Measurements from ENCODE around the gene POLR1E. TPM values are rescaled to one million over a fixed set of nuclear protein-coding genes. Genes with fewer than 3 reads are reported as not detected.
A peak's percentile ranks its signal among the peaks of the same experiment; 100 is the strongest.

The POLR1E gene
- total RNA-seq, 1 experiment from 2014 or later: 32.8 TPM

DNA sequence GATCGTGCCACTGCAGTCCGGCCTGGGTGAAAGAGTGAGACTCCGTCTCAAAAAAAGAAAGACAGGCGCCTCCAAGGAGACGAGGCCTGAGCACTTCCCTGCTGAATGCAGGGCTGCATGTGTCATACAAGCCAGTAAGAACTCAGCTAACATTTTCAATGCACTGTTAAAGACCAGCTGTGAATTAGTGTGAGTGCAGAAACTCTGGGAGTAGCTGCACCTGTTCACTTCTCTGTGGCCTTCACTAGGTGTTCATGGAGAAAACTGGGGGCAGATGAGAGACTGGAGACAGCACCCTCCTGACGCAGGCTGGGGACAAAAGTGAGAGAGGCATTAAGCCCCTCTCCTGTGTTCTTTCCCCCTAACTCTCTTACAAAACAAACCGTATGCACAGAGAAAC is 48.7 kb downstream of the POLR1E start:
- no peak for DNase-seq (ENCODE audit: low read depth)

DNA sequence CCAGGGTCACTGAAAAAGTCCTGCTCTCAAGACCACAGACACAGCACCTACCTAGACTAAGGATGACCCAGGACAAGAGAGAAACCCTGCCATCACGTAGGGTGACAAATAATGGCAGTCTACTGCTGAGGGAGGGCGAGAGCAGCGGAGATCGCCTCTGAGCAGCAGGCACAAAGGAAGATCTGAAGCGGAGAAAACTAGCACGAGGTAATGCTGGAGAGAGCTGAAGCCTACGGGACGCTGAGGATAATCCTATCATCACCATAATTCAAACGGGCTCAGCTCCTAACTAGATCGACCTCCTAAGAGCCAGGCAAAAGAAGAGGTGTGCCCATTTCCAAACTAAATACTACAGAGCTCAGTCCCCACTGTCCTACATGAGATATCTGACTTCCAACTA is 49.2 kb downstream of the POLR1E start:
- no peak for DNase-seq (ENCODE audit: low read depth)

DNA sequence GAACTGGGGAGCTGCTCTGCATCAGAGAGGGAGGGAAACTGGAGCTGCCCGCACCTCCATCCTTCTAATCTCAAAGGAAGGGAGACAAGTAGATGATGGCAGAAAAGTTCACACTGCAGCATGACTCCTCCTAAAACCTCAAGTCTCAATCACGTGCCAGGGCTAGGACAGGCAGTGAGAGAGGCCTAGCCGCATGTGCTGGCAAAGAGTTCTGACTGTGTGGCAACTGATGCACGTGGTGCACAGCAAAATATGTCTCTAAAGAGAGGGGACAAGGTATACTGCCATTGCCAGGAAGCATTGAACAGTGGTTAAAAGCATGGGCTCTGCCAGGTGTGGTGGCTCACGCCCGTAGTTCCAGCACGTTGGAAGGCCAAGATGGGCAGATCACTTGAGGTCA is 52.4 kb downstream of the POLR1E start:
- no peak for DNase-seq (ENCODE audit: low read depth)

DNA sequence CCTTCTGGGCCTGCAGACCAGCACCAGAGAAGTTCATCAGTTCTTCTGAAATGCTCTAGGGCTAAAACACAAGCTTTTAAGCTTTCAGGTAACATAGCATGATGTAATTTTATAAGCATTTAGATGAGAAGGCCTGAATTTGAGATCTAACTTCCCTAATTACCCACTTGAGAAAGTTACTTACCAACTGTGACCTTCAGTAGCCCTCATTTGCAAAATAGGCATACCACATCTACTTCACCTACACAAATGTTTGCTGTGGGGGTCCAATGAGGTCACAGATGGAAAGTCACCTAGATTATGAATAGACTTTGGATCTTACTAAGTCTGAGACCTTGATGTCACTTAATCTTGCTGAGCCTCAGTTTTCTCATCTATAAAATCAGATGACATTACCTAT is 53.9 kb downstream of the POLR1E start:
- DNase-seq (ENCODE audit: low read depth): no peak

DNA sequence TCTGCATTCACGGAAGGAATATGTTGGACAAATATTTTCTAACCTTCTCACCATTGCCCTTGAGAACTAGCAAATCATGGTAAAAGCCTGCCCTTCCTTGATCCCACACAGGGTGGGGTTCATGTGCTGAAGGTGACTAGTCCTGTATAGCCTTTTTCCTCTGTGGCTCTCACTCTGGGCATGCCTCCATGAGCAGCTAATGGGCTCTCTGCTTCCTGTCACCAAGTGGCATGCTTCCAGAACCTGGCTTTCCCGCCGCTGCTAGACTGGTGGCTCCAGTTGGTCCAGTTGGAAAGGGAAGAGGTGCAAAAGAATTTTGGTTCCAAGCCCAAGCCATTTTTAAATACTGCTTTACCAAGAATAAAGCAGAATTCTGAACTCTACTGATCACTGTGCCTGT is 54.9 kb downstream of the POLR1E start:
- no peak for DNase-seq (ENCODE audit: low read depth)

DNA sequence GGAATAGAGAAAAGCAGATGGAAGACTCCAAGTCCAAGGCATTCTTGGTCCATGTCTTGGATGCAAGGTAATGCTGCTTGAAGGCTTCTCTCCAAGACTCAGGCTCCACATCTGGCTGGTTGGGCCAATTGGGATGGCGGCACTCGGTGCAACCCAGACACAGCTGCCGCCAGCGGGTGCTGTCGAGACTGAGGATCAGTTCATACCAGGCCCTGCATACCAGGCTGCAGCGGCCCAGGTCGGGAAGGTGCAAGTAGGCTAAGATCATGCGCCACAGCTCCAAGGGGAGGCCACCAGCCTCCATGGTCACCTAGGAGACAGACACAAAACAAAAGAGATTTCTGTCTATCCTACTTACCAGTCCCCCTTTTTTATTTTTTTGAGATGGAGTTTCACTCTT is 55.7 kb downstream of the POLR1E start:
- DNase-seq (ENCODE audit: low read depth): no peak

DNA sequence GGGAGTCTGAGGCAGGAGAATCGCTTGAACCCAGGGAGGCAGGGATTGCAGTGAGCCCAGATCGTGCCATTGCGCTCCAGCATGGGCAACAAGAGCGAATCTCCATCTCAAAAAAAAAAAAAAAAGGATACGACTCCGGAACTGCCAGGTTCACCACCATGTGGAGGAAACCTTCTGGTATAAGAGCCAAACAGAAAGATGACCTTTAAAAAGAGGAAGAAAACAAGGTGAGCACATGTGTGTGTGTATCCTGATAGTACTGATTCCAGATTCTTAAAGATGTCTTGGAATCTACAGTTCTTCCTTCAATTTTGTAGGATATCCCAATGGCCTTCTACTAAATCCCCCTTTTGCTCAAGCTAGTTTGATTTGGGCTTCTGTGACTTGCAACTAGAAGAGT is 56.7 kb downstream of the POLR1E start:
- no peak for DNase-seq (ENCODE audit: low read depth)

DNA sequence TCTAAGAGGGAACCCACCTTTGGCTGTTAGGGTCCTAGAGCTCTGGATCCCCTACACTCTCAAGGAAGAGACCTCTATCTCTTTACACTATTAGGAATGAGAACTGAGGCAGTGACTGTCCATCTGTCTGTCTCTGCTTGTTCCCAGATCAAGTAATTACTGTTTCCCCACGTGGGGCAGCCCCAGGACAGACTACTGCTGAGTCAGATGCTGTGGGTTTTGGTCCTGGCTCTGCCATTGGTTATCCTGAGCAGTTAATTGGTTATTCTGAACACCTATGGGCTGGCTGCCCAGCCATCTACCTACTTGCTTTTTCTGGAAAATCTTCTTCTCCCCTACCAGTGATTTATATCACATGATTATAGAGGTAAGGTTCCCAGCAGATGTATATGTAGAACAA is 57.1 kb downstream of the POLR1E start:
- DNase-seq (ENCODE audit: low read depth): no peak

DNA sequence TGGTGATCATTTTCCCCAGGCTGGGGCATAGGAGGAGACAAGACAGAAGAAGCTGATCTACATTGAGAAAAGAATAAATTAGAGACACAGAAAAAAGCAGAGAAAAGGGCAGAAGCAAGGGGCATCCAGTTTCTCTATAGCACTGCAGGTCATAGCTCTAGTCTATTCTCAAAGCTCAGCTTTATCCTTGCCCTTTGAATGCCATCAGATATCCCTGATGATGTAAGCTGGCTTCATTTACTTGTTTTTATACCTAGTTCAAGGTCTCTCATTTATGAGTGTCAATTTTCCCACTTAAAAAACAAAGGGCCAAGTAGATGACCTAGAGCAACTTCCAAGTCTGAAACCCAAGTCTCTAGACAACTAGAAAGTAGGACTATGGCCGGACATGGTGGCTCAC is 57.7 kb downstream of the POLR1E start:
- no peak for DNase-seq (ENCODE audit: low read depth)

DNA sequence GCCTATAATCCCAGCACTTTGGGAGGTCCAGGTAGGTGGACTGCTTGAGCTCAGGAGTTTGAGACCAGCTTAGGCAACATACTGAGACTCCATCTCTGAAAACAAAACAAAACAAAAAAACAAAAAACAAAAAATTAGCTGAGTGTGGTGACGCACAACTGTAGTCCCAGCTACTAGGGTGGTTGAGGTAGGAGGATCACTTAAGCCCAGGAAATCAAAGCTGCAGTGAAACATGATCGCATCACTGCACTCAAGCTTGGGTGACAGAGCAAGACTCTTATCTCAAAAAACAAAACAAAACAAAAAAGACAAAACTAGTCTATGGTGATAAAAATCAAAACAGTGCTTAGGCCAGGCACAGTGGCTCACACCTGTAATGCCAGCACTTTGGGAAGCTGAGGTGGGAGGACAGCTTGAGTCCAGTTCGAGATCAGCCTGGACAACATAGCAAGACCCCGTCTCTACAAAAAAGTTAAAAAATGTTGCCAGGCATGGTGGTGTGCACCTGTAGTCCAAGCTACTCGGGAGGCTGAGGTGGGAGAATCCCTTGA is 61.7 kb downstream of the POLR1E start:
- DNase-seq (ENCODE audit: low read depth): no peak

DNA sequence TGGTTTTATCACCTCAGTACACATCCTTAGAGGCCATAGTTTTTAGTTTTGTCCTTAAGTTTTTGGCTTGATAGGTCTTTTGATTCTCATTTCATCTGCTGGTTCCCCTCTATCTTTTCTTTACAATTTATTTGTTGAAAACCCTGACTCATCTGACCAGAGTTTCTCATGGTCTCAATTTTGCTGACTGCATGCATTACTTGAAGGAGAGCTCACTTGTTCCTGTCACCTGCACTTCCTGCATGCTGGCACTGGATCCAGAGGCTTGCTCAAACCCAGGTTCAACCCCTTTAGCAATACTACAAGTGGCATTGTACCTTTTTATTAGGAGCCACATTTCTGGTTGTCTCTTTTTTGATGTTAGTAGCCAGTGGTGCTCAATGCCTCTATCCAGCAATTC is 63.8 kb downstream of the POLR1E start:
- DNase-seq (ENCODE audit: low read depth): no peak

DNA sequence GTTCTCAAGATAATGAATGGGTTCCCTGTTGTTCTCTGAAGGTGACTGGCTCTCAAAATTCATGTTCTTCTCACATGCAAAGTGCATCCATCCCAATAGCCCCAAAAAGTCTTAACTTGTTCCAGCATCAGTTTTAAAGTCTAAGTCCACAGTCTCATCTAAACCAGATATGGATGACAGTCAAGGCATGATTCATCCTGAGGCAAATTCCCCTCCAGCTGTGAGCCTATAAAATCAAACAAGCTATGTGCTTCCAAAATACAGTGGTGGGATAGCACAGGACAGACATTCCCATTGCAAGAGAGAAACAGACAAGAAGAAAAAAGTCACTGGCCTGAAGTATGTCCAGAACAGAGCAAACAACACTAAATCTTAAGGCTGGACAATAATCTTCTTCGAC is 65.0 kb downstream of the POLR1E start:
- peak; percentile 66 for DNase-seq (ENCODE audit: low read depth)

DNA sequence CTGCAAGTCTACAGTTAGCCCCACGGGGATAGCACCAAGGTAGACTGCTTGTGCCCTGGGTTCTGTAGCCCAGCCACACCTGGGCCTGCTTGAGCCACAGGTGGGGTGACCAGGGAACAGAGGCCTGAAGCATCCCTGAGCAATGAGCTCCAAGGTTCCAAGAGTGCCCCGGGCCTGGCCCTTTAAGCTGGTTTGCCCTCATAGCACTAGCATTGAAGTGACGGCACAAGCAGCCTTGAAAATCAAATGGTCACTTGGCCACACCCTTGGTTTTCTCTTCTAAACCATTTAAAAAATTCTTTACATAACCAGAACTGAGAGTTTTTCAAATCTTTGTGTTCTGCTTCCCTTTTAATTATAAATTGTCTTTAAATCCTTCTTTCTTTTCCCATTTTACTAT is 65.7 kb downstream of the POLR1E start:
- no peak for DNase-seq (ENCODE audit: low read depth)

DNA sequence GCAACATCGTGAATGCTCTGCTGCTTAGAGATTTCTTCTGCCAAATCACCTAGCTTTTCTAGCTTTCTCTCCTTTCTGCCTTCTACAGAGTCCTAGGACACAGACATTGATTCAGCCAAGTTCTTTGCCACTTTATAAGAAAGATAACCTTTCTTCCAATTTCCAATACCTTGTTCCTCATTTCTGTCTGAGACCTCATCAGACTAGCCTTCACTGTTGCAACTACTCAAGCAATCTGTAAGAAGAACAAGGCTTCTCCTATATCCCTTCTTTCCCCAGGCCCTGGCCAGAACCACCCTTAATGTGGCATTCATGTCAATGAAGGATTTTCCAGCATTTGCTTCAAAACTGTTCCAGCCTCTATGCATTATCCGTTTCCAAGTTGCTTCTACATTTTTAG is 66.1 kb downstream of the POLR1E start:
- DNase-seq (ENCODE audit: low read depth): no peak

Other genes with a start within 250 kb of the POLR1E start
- gene GRHPR, start 63.3 kb upstream of the POLR1E start, total RNA-seq (2014; rRNA removed): 195 and 217 TPM in 2 replicates
- gene ZBTB5, start 20.5 kb upstream of the POLR1E start, total RNA-seq (2014; rRNA removed): 6.7 and 6.9 TPM in 2 replicates
- 22.8 and 34.1 TPM in 2 replicates for gene FBXO10, start 90.4 kb downstream of the POLR1E start, total RNA-seq (2014; rRNA removed)
- 167 and 190 TPM in 2 replicates for gene TOMM5, start 106.6 kb downstream of the POLR1E start, total RNA-seq (2014; rRNA removed)
- 0.38 and 1.1 TPM in 2 replicates for gene FRMPD1, start 165.0 kb downstream of the POLR1E start, total RNA-seq (2014; rRNA removed)

Measured in LHCN-M2 (cell line).